ENCODE results near the gene RUBCN.

The RUBCN gene

GRCh38 chr3:197680955-197681521, 55.7 kb downstream of the RUBCN start:
- no peak for TF ChIP-seq CTCF (IDR thresholded peaks at IDR 0.05; ENCODE audit: unreplicated experiment in 3 of 3)
- Mint-ChIP-seq H3K27me3 (ENCODE audit: low read depth) (no peaks in the 10 kb centered on the region), H3K4me1 (no peaks in the 10 kb centered on the region)

GRCh38 chr3:197675951-197676350, 60.8 kb downstream of the RUBCN start:
- no peak overlapping the region for H3K27ac Mint-ChIP-seq
- peaks cover 61% of the 10 kb centered on the region for H3K36me3 Mint-ChIP-seq (ENCODE audit: low read depth)
- peaks cover 3% of the 10 kb centered on the region for H3K27me3 Mint-ChIP-seq (ENCODE audit: low read depth)
- H3K4me1 Mint-ChIP-seq = no peaks in the 10 kb centered on the region
- no peak for TF ChIP-seq CTCF (IDR thresholded peaks at IDR 0.05; ENCODE audit: unreplicated experiment in 3 of 3)
- peaks cover 3% of the 10 kb centered on the region for H3K9me3 Mint-ChIP-seq
- no peak overlapping the region for H3K4me3 Mint-ChIP-seq

More at GRCh38 chr3:197680955-197681521, 55.7 kb downstream of the RUBCN start:
- H3K36me3 Mint-ChIP-seq (ENCODE audit: low read depth) = peaks cover 43% of the 10 kb centered on the region
- no peak overlapping the region for H3K4me3 Mint-ChIP-seq
- no peak overlapping the region for H3K27ac Mint-ChIP-seq
- H3K9me3 Mint-ChIP-seq = peaks cover 3% of the 10 kb centered on the region

- no peak for TF ChIP-seq CTCF (IDR thresholded peaks at IDR 0.05; ENCODE audit: unreplicated experiment in 3 of 3)
- Mint-ChIP-seq H3K27me3 (ENCODE audit: low read depth) (peaks cover 3% of the 10 kb centered on the region), H3K9me3 (peaks cover 3% of the 10 kb centered on the region), H3K4me3 (no peak overlapping the region), H3K36me3 (ENCODE audit: low read depth) (peaks cover 60% of the 10 kb centered on the region), H3K27ac (no peak overlapping the region), H3K4me1 (no peaks in the 10 kb centered on the region)
Measured at GRCh38 chr3:197675563-197675860, 61.2 kb downstream of the RUBCN start.

- Mint-ChIP-seq H3K4me3 (no peak overlapping the region), H3K9me3 (no peaks in the 10 kb centered on the region), H3K27me3 (ENCODE audit: low read depth) (peaks cover 3% of the 10 kb centered on the region), H3K36me3 (ENCODE audit: low read depth) (peaks cover 56% of the 10 kb centered on the region), H3K27ac (no peak overlapping the region), H3K4me1 (no peaks in the 10 kb centered on the region)
- TF ChIP-seq CTCF (IDR thresholded peaks at IDR 0.05; ENCODE audit: unreplicated experiment in 3 of 3) = no peak
Measured at GRCh38 chr3:197674741-197675562, 61.8 kb downstream of the RUBCN start.

GRCh38 chr3:197673170-197673569, 63.5 kb downstream of the RUBCN start:
- no peak overlapping the region for H3K4me3 Mint-ChIP-seq
- no peak overlapping the region for H3K27ac Mint-ChIP-seq

More at GRCh38 chr3:197673170-197673569, 63.5 kb downstream of the RUBCN start:
- Mint-ChIP-seq H3K9me3 (no peaks in the 10 kb centered on the region), H3K4me1 (no peaks in the 10 kb centered on the region), H3K27me3 (ENCODE audit: low read depth) (peaks cover 3% of the 10 kb centered on the region), H3K36me3 (ENCODE audit: low read depth) (peaks cover 47% of the 10 kb centered on the region)
- TF ChIP-seq CTCF (IDR thresholded peaks at IDR 0.05; ENCODE audit: unreplicated experiment in 3 of 3) = no peak
